Effector CD4-positive, alpha-beta T cell (primary cell): Measurements from ENCODE around the gene GOLT1B.
"Not testable (repeated sequence)": the region's sequence is repeated elsewhere in the genome, so short reads cannot be mapped to it uniquely, and the experiment has no call there.

Source experiments
- DNase-seq: peaks from one replicate; pipeline ENCODE4 v3.0.0-alpha.2; 2020
- total RNA-seq: gene quantifications from one replicate; lab custom pipeline; 2026; lab: John Stamatoyannopoulos, UW

The GOLT1B gene
- 40.9 reads per million, percentile 64 among the genes with 10 or more reads in this experiment for total RNA-seq

- peak; percentile 86 for DNase-seq
Measured at GRCh38 chr12:21501258-21502163, at the start of gene GOLT1B, which contains the start of gene RECQL. Gene GOLT1B, plus strand, starts transcription at chr12:21501789. Its CDS starts 135 bp downstream, at chr12:21501924. Gene RECQL, minus strand, starts transcription at chr12:21501635. Its CDS starts 2,065 bp downstream, at chr12:21499570.

- DNase-seq, result no peak
Measured at GRCh38 chr12:21453312-21453852, 48.2 kb upstream of the GOLT1B start.

- DNase-seq, result peak; percentile 11
Measured at GRCh38 chr12:21456291-21456780, 45.3 kb upstream of the GOLT1B start.

- DNase-seq, result no peak
Measured at GRCh38 chr12:21459474-21459873, 42.1 kb upstream of the GOLT1B start.

- not testable (repeated sequence) for DNase-seq
Measured at GRCh38 chr12:21467334-21467733, 34.3 kb upstream of the GOLT1B start.

- DNase-seq, result no peak
Measured at GRCh38 chr12:21471294-21471693, 30.3 kb upstream of the GOLT1B start.

- DNase-seq, result no peak
Measured at GRCh38 chr12:21472197-21472823, 29.3 kb upstream of the GOLT1B start.

- DNase-seq, result no peak
Measured at GRCh38 chr12:21475552-21475951, 26.0 kb upstream of the GOLT1B start.

GRCh38 chr12:21476949-21477348 lies 24.6 kb upstream of the GOLT1B start:
- no peak for DNase-seq

GRCh38 chr12:21478756-21479455 lies 22.7 kb upstream of the GOLT1B start:
- no peak for DNase-seq

- no peak for DNase-seq
Measured at GRCh38 chr12:21483531-21483930, 18.1 kb upstream of the GOLT1B start.

- DNase-seq, result no peak
Measured at GRCh38 chr12:21485998-21486397, 15.6 kb upstream of the GOLT1B start.

GRCh38 chr12:21499765-21500164 lies 1.8 kb upstream of the GOLT1B start:
- no peak for DNase-seq

GRCh38 chr12:21500786-21501257 lies 767 bp upstream of the GOLT1B start:
- no peak for DNase-seq

GRCh38 chr12:21502164-21502496 lies 541 bp downstream of the GOLT1B start:
- no peak for DNase-seq

- no peak for DNase-seq
Measured at GRCh38 chr12:21502872-21503271, 1.3 kb downstream of the GOLT1B start.

- no peak for DNase-seq
Measured at GRCh38 chr12:21505888-21506287, 4.3 kb downstream of the GOLT1B start.

- DNase-seq, result no peak
Measured at GRCh38 chr12:21507849-21508248, 6.3 kb downstream of the GOLT1B start.

GRCh38 chr12:21509768-21510167 lies 8.2 kb downstream of the GOLT1B start:
- DNase-seq, result no peak

GRCh38 chr12:21516281-21516680 lies 14.7 kb downstream of the GOLT1B start:
- DNase-seq, result no peak

- no peak for DNase-seq
Measured at GRCh38 chr12:21518451-21518850, 16.9 kb downstream of the GOLT1B start.

GRCh38 chr12:21521541-21521940 lies 20.0 kb downstream of the GOLT1B start:
- no peak for DNase-seq

GRCh38 chr12:21523148-21523547 lies 21.6 kb downstream of the GOLT1B start:
- no peak for DNase-seq
